Mesendoderm (in vitro differentiated cells): ENCODE results near the gene SLC44A5.

Source experiments
- DNase-seq: peaks from one replicate; pipeline ENCODE4 v3.0.0; 2013
- H2AK5ac ChIP-seq: 2 replicates; pipeline ENCODE4 v1.6.1; 2013; ENCODE audit warnings: low read length, inconsistent platforms
- H2BK120ac ChIP-seq: 2 replicates; pipeline ENCODE4 v1.6.1; 2013; ENCODE audit warnings: low read depth, mild to moderate bottlenecking, low read length, moderate library complexity, mixed read lengths
- H2BK15ac ChIP-seq: replicated peaks from 2 replicates; pipeline ENCODE4 v1.6.1; 2013; ENCODE audit warnings: low read depth, mild to moderate bottlenecking, moderate library complexity
- H2BK5ac ChIP-seq: 2 replicates; pipeline ENCODE4 v1.6.1; 2013; ENCODE audit warnings: low read length, inconsistent platforms
- H3K18ac ChIP-seq: 2 replicates; pipeline ENCODE4 v1.6.1; 2013; ENCODE audit warnings: mild to moderate bottlenecking, low read length, mixed read lengths
- H3K23ac ChIP-seq: one replicate; pipeline ENCODE4 v1.6.1; 2013; ENCODE audit warnings: low read length
- H3K27ac ChIP-seq: 2 replicates; pipeline ENCODE4 v1.5.1; 2013; ENCODE audit warnings: low read depth, mild to moderate bottlenecking, inconsistent platforms, low read length, moderate library complexity
- H3K27me3 ChIP-seq: 2 replicates; pipeline ENCODE4 v1.6.1; 2013; ENCODE audit warnings: low read length, control low read depth, mild to moderate bottlenecking, inconsistent platforms; ENCODE audit not compliant: insufficient read depth, poor library complexity
- H3K36me3 ChIP-seq: 2 replicates; pipeline ENCODE4 v1.6.1; 2013; ENCODE audit warnings: low read length, inconsistent platforms; ENCODE audit not compliant: control insufficient read depth, insufficient read depth
- H3K4ac ChIP-seq: one replicate; pipeline ENCODE4 v1.6.1; 2013; ENCODE audit warnings: low read depth, mild to moderate bottlenecking, low read length, moderate library complexity
- H3K4me1 ChIP-seq: 2 replicates; pipeline ENCODE4 v1.6.1; 2013; ENCODE audit warnings: low read depth, low read length, inconsistent platforms; ENCODE audit not compliant: control insufficient read depth
- H3K4me2 ChIP-seq: 2 replicates; pipeline ENCODE4 v1.6.1; 2013; ENCODE audit warnings: low read length
- H3K4me3 ChIP-seq: 2 replicates; pipeline ENCODE4 v1.5.1; 2013; ENCODE audit warnings: mild to moderate bottlenecking, low read length
- H3K56ac ChIP-seq: one replicate; pipeline ENCODE4 v1.6.1; 2013; ENCODE audit warnings: low read length
- H3K79me1 ChIP-seq: 2 replicates; pipeline ENCODE4 v1.6.1; 2013; ENCODE audit warnings: low read length, inconsistent platforms
- H3K79me2 ChIP-seq: 2 replicates; pipeline ENCODE4 v1.6.1; 2013; ENCODE audit warnings: mild to moderate bottlenecking, low read length; ENCODE audit not compliant: control insufficient read depth, insufficient read depth
- H3K9ac ChIP-seq: 2 replicates; pipeline ENCODE4 v1.6.1; 2013; ENCODE audit warnings: low read length, inconsistent platforms
- H4K5ac ChIP-seq: one replicate; pipeline ENCODE4 v1.6.1; 2013; ENCODE audit warnings: low read length
- H4K8ac ChIP-seq: one replicate; pipeline ENCODE4 v1.6.1; 2013; ENCODE audit warnings: low read depth, mild to moderate bottlenecking, control low read depth, low read length, moderate library complexity
- WGBS: extraction: QIAGEN DNeasy Blood & Tissue Kit; methylation state at CpG from one replicate; pipeline ENCODE4 v1.1.7; 2013; ENCODE audit warnings: low lambda C conversion rate, missing lambda C conversion rate; ENCODE audit not compliant: insufficient coverage; ENCODE audit errors: extremely low coverage; 5-methylcytosine and 5-hydroxymethylcytosine counted together

The SLC44A5 gene

GRCh38 chr1:75587692-75588091, 23.2 kb downstream of the SLC44A5 start:
- no peak overlapping the region for H2BK120ac ChIP-seq
- no peak overlapping the region for H3K9ac ChIP-seq
- no peak overlapping the region for H2BK5ac ChIP-seq
- no peaks in the 10 kb centered on the region for H3K79me1 ChIP-seq
- no peak overlapping the region for H4K5ac ChIP-seq
- H2BK15ac ChIP-seq: no peak overlapping the region
- peaks cover 3% of the 10 kb centered on the region for H3K4me1 ChIP-seq
- no peak overlapping the region for H3K4me2 ChIP-seq
- H3K23ac ChIP-seq: no peak overlapping the region
- no CpG with 5 or more reads among the region's 3 CpGs for WGBS
- no peak overlapping the region for H3K56ac ChIP-seq
- no peak overlapping the region for H3K18ac ChIP-seq
- DNase-seq: peak; percentile 93
- no peak overlapping the region for H3K27ac ChIP-seq
- no peak overlapping the region for H2AK5ac ChIP-seq
- no peak overlapping the region for H3K4ac ChIP-seq
- H3K36me3 ChIP-seq: no peaks in the 10 kb centered on the region
- no peak overlapping the region for H3K4me3 ChIP-seq
- H3K27me3 ChIP-seq: no peaks in the 10 kb centered on the region
- H4K8ac ChIP-seq: no peak overlapping the region
- H3K79me2 ChIP-seq: no peaks in the 10 kb centered on the region

- no peak overlapping the region for H4K5ac ChIP-seq
- no peaks in the 10 kb centered on the region for H3K27me3 ChIP-seq
- H4K8ac ChIP-seq: no peak overlapping the region
- H3K56ac ChIP-seq: no peak overlapping the region
- no peaks in the 10 kb centered on the region for H3K79me2 ChIP-seq
- no peak overlapping the region for H3K4me3 ChIP-seq
- peak overlapping the region; percentile 73 for H3K4ac ChIP-seq
- WGBS: no CpG with 5 or more reads among the region's 2 CpGs
- H3K79me1 ChIP-seq: no peaks in the 10 kb centered on the region
- no peak overlapping the region for H2BK15ac ChIP-seq
- H3K18ac ChIP-seq: no peak overlapping the region
- DNase-seq: no peak
- no peak overlapping the region for H2BK120ac ChIP-seq
- H3K9ac ChIP-seq: no peak overlapping the region
- no peak overlapping the region for H3K23ac ChIP-seq
- H2AK5ac ChIP-seq: no peak overlapping the region
- no peak overlapping the region for H2BK5ac ChIP-seq
- no peak overlapping the region for H3K4me2 ChIP-seq
- H3K4me1 ChIP-seq: peaks cover 3% of the 10 kb centered on the region
- no peaks in the 10 kb centered on the region for H3K36me3 ChIP-seq
- H3K27ac ChIP-seq: no peak overlapping the region
Observed at GRCh38 chr1:75583282-75583681, 27.6 kb downstream of the SLC44A5 start.

- Histone ChIP-seq H4K8ac (no peak overlapping the region), H3K4me3 (no peak overlapping the region), H3K27me3 (no peaks in the 10 kb centered on the region), H3K4ac (no peak overlapping the region), H3K56ac (no peak overlapping the region), H3K18ac (no peak overlapping the region), H4K5ac (no peak overlapping the region), H3K23ac (no peak overlapping the region), H2AK5ac (no peak overlapping the region), H3K4me1 (peaks cover 3% of the 10 kb centered on the region), H3K79me2 (no peaks in the 10 kb centered on the region), H2BK5ac (no peak overlapping the region), H3K27ac (no peak overlapping the region), H2BK15ac (no peak overlapping the region), H2BK120ac (no peak overlapping the region), H3K9ac (no peak overlapping the region), H3K4me2 (no peak overlapping the region), H3K36me3 (no peaks in the 10 kb centered on the region), H3K79me1 (no peaks in the 10 kb centered on the region)
- DNase-seq: no peak
- WGBS: no CpG with 5 or more reads among the region's 1 CpG
Observed at GRCh38 chr1:75582725-75583261, 28.1 kb downstream of the SLC44A5 start.

- Histone ChIP-seq H3K27ac (no peak overlapping the region), H2BK15ac (no peak overlapping the region), H3K23ac (no peak overlapping the region), H3K4me2 (no peak overlapping the region), H4K5ac (no peak overlapping the region), H3K4ac (no peak overlapping the region), H3K79me2 (no peaks in the 10 kb centered on the region), H3K4me3 (no peak overlapping the region), H3K56ac (no peak overlapping the region), H3K18ac (no peak overlapping the region), H2BK120ac (no peak overlapping the region), H2BK5ac (no peak overlapping the region), H3K27me3 (no peaks in the 10 kb centered on the region), H3K9ac (no peak overlapping the region), H2AK5ac (no peak overlapping the region), H3K79me1 (no peaks in the 10 kb centered on the region), H3K4me1 (no peaks in the 10 kb centered on the region), H4K8ac (no peak overlapping the region), H3K36me3 (no peaks in the 10 kb centered on the region)
- WGBS: no CpG with 5 or more reads among the region's 2 CpGs
- DNase-seq: no peak
Observed at GRCh38 chr1:75579046-75579445, 31.9 kb downstream of the SLC44A5 start.

GRCh38 chr1:75575837-75576236, 35.1 kb downstream of the SLC44A5 start:
- Histone ChIP-seq H3K79me1 (no peaks in the 10 kb centered on the region), H3K36me3 (no peaks in the 10 kb centered on the region), H3K4ac (no peak overlapping the region), H4K8ac (no peak overlapping the region), H3K79me2 (no peaks in the 10 kb centered on the region), H2AK5ac (no peak overlapping the region), H3K27me3 (no peaks in the 10 kb centered on the region), H3K18ac (no peak overlapping the region), H4K5ac (no peak overlapping the region), H3K23ac (no peak overlapping the region), H3K4me3 (no peak overlapping the region), H3K56ac (no peak overlapping the region), H3K4me1 (no peaks in the 10 kb centered on the region), H3K27ac (no peak overlapping the region), H2BK120ac (no peak overlapping the region), H3K4me2 (no peak overlapping the region), H2BK5ac (no peak overlapping the region), H3K9ac (no peak overlapping the region), H2BK15ac (no peak overlapping the region)
- no CpG with 5 or more reads among the region's 3 CpGs for WGBS
- no peak for DNase-seq

GRCh38 chr1:75567191-75567590, 43.7 kb downstream of the SLC44A5 start:
- H2BK5ac ChIP-seq: no peak overlapping the region
- H4K5ac ChIP-seq: no peak overlapping the region
- no peak overlapping the region for H2AK5ac ChIP-seq
- no peak overlapping the region for H2BK15ac ChIP-seq
- no peak overlapping the region for H3K4me2 ChIP-seq
- no CpG with 5 or more reads among the region's 1 CpG for WGBS
- H3K23ac ChIP-seq: no peak overlapping the region
- DNase-seq: no peak
- no peaks in the 10 kb centered on the region for H3K36me3 ChIP-seq
- no peaks in the 10 kb centered on the region for H3K79me1 ChIP-seq
- H3K4me3 ChIP-seq: no peak overlapping the region
- H3K27ac ChIP-seq: no peak overlapping the region
- H3K56ac ChIP-seq: no peak overlapping the region
- no peak overlapping the region for H4K8ac ChIP-seq
- no peak overlapping the region for H3K18ac ChIP-seq
- H3K4me1 ChIP-seq: no peaks in the 10 kb centered on the region
- H3K9ac ChIP-seq: no peak overlapping the region
- H3K79me2 ChIP-seq: no peaks in the 10 kb centered on the region
- no peak overlapping the region for H2BK120ac ChIP-seq
- no peak overlapping the region for H3K4ac ChIP-seq
- no peaks in the 10 kb centered on the region for H3K27me3 ChIP-seq
